Measurements from ENCODE around the gene CD83. TPM values are rescaled to one million over a fixed set of nuclear protein-coding genes. Genes with fewer than 3 reads are reported as not detected.

The CD83 gene
- total RNA-seq, 1 experiment from 2014 or later = 5.5 TPM

DNA sequence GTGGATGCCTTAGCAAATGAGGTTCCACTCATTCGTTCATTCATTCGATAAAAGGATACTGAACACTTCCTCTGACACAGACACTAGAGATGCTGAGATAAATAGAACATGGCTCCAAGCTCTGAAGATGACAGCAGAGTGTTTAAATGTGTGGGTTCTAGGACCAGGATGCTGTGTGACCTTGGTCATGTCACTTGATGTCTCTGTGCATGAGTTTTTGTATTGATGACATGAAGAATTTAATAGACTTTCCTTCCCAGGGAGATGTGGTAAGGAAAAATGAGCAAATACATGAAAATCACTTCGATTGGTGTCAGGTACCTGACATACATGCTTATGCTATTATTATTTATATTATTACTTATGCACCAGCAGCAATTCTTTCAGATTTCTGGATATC lies 34.3 kb upstream of the CD83 start (continued):
- TF ChIP-seq, protein P1, sequence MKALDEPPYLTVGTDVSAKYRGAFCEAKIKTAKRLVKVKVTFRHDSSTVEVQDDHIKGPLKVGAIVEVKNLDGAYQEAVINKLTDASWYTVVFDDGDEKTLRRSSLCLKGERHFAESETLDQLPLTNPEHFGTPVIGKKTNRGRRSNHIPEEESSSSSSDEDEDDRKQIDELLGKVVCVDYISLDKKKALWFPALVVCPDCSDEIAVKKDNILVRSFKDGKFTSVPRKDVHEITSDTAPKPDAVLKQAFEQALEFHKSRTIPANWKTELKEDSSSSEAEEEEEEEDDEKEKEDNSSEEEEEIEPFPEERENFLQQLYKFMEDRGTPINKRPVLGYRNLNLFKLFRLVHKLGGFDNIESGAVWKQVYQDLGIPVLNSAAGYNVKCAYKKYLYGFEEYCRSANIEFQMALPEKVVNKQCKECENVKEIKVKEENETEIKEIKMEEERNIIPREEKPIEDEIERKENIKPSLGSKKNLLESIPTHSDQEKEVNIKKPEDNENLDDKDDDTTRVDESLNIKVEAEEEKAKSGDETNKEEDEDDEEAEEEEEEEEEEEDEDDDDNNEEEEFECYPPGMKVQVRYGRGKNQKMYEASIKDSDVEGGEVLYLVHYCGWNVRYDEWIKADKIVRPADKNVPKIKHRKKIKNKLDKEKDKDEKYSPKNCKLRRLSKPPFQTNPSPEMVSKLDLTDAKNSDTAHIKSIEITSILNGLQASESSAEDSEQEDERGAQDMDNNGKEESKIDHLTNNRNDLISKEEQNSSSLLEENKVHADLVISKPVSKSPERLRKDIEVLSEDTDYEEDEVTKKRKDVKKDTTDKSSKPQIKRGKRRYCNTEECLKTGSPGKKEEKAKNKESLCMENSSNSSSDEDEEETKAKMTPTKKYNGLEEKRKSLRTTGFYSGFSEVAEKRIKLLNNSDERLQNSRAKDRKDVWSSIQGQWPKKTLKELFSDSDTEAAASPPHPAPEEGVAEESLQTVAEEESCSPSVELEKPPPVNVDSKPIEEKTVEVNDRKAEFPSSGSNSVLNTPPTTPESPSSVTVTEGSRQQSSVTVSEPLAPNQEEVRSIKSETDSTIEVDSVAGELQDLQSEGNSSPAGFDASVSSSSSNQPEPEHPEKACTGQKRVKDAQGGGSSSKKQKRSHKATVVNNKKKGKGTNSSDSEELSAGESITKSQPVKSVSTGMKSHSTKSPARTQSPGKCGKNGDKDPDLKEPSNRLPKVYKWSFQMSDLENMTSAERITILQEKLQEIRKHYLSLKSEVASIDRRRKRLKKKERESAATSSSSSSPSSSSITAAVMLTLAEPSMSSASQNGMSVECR (CRISPR knock-in tag; IDR thresholded peaks at IDR 0.05; ENCODE audit: borderline replicate concordance) = no peak
- TF ChIP-seq, protein P2, sequence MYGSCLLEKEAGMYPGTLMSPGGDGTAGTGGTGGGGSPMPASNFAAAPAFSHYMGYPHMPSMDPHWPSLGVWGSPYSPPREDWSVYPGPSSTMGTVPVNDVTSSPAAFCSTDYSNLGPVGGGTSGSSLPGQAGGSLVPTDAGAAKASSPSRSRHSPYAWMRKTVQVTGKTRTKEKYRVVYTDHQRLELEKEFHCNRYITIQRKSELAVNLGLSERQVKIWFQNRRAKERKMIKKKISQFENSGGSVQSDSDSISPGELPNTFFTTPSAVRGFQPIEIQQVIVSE (CRISPR knock-in tag; IDR thresholded peaks at IDR 0.05; ENCODE audit: borderline replicate concordance) = no peak
- TF ChIP-seq OVOL2 (CRISPR knock-in tag; IDR thresholded peaks at IDR 0.05; ENCODE audit: borderline replicate concordance) (no peak), NR1H2 (CRISPR knock-in tag; IDR thresholded peaks at IDR 0.05) (no peak), ESRRA (CRISPR knock-in tag; IDR thresholded peaks at IDR 0.05; ENCODE audit: borderline replicate concordance) (no peak), GTF2I (CRISPR knock-in tag; conservative IDR thresholded peaks at IDR 0.05) (no peak), ZNF396 (CRISPR knock-in tag; IDR thresholded peaks at IDR 0.05; ENCODE audit: borderline replicate concordance) (no peak), TEAD1 (CRISPR knock-in tag; IDR thresholded peaks at IDR 0.05) (no peak), NFATC4 (CRISPR knock-in tag; IDR thresholded peaks at IDR 0.05) (no peak)
- TF ChIP-seq, protein P3, sequence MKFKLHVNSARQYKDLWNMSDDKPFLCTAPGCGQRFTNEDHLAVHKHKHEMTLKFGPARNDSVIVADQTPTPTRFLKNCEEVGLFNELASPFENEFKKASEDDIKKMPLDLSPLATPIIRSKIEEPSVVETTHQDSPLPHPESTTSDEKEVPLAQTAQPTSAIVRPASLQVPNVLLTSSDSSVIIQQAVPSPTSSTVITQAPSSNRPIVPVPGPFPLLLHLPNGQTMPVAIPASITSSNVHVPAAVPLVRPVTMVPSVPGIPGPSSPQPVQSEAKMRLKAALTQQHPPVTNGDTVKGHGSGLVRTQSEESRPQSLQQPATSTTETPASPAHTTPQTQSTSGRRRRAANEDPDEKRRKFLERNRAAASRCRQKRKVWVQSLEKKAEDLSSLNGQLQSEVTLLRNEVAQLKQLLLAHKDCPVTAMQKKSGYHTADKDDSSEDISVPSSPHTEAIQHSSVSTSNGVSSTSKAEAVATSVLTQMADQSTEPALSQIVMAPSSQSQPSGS (CRISPR knock-in tag; IDR thresholded peaks at IDR 0.05; ENCODE audit: borderline replicate concordance, low read depth) = no peak
- TF ChIP-seq, protein P4, sequence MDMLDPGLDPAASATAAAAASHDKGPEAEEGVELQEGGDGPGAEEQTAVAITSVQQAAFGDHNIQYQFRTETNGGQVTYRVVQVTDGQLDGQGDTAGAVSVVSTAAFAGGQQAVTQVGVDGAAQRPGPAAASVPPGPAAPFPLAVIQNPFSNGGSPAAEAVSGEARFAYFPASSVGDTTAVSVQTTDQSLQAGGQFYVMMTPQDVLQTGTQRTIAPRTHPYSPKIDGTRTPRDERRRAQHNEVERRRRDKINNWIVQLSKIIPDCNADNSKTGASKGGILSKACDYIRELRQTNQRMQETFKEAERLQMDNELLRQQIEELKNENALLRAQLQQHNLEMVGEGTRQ (CRISPR knock-in tag; IDR thresholded peaks at IDR 0.05) = no peak

DNA sequence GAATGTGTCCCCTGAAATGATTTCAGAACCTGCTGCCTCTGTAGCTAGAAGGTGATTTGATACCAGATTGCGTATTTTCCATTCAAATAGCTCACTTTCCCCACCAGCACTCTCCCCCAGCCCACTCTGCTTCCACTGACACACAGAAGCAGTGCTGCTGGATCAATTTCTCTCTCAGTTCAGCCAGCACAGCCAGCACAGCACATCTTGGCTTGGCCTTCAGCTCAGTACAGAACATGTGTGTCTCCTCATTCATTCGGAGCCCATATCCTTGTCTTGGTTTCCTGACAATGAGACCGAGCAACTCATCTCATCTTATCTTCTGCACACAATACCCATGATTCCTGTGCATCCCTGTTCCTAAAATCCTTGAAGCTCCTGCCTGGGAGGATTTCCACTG lies 33.8 kb upstream of the CD83 start:
- Mint-ChIP-seq H3K27ac (no peak overlapping the region), H3K4me3 (no peak overlapping the region), H3K9me3 (no peaks in the 10 kb centered on the region), H3K4me1 (peaks cover 24% of the 10 kb centered on the region), H3K36me3 (no peaks in the 10 kb centered on the region), H3K27me3 (ENCODE audit: low read depth) (no peaks in the 10 kb centered on the region; the same call in 1 of the 2 replicates)
- no peak for DNase-seq (ENCODE audit: low spot score)
- CTCF ChIA-PET = interaction anchor here (2.4 to 2.7 kb wide), 2 partner anchors 18 to 175 kb away, joined by 10 to 14 read pairs; no protein-coding TSS in a partner anchor
- no peak for ATAC-seq
- POLR2A ChIA-PET = interaction anchor here (0.6 kb wide), 1 partner anchor 661 kb away, joined by 3 read pairs; no protein-coding TSS in a partner anchor
- TF ChIP-seq ZNF219 (CRISPR knock-in tag; IDR thresholded peaks at IDR 0.05; ENCODE audit: borderline replicate concordance) = no peak
- TF ChIP-seq CBFB (CRISPR knock-in tag; IDR thresholded peaks at IDR 0.05; ENCODE audit: low read depth) = no peak
- TF ChIP-seq, protein P5, sequence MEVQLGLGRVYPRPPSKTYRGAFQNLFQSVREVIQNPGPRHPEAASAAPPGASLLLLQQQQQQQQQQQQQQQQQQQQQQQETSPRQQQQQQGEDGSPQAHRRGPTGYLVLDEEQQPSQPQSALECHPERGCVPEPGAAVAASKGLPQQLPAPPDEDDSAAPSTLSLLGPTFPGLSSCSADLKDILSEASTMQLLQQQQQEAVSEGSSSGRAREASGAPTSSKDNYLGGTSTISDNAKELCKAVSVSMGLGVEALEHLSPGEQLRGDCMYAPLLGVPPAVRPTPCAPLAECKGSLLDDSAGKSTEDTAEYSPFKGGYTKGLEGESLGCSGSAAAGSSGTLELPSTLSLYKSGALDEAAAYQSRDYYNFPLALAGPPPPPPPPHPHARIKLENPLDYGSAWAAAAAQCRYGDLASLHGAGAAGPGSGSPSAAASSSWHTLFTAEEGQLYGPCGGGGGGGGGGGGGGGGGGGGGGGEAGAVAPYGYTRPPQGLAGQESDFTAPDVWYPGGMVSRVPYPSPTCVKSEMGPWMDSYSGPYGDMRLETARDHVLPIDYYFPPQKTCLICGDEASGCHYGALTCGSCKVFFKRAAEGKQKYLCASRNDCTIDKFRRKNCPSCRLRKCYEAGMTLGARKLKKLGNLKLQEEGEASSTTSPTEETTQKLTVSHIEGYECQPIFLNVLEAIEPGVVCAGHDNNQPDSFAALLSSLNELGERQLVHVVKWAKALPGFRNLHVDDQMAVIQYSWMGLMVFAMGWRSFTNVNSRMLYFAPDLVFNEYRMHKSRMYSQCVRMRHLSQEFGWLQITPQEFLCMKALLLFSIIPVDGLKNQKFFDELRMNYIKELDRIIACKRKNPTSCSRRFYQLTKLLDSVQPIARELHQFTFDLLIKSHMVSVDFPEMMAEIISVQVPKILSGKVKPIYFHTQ (CRISPR knock-in tag; IDR thresholded peaks at IDR 0.05) = no peak
- TF ChIP-seq TEAD1 (CRISPR knock-in tag; IDR thresholded peaks at IDR 0.05) = no peak
- TF ChIP-seq, protein P6, sequence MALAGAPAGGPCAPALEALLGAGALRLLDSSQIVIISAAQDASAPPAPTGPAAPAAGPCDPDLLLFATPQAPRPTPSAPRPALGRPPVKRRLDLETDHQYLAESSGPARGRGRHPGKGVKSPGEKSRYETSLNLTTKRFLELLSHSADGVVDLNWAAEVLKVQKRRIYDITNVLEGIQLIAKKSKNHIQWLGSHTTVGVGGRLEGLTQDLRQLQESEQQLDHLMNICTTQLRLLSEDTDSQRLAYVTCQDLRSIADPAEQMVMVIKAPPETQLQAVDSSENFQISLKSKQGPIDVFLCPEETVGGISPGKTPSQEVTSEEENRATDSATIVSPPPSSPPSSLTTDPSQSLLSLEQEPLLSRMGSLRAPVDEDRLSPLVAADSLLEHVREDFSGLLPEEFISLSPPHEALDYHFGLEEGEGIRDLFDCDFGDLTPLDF (CRISPR knock-in tag; IDR thresholded peaks at IDR 0.05) = no peak
- TF ChIP-seq, protein P7, sequence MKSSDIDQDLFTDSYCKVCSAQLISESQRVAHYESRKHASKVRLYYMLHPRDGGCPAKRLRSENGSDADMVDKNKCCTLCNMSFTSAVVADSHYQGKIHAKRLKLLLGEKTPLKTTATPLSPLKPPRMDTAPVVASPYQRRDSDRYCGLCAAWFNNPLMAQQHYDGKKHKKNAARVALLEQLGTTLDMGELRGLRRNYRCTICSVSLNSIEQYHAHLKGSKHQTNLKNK (CRISPR knock-in tag; IDR thresholded peaks at IDR 0.05) = no peak
- TF ChIP-seq, protein P8, sequence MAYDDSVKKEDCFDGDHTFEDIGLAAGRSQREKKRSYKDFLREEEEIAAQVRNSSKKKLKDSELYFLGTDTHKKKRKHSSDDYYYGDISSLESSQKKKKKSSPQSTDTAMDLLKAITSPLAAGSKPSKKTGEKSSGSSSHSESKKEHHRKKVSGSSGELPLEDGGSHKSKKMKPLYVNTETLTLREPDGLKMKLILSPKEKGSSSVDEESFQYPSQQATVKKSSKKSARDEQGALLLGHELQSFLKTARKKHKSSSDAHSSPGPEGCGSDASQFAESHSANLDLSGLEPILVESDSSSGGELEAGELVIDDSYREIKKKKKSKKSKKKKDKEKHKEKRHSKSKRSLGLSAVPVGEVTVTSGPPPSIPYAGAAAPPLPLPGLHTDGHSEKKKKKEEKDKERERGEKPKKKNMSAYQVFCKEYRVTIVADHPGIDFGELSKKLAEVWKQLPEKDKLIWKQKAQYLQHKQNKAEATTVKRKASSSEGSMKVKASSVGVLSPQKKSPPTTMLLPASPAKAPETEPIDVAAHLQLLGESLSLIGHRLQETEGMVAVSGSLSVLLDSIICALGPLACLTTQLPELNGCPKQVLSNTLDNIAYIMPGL (CRISPR knock-in tag; IDR thresholded peaks at IDR 0.05) = no peak
- no peak for TF ChIP-seq NR2C2 (CRISPR knock-in tag; IDR thresholded peaks at IDR 0.05)
- TF ChIP-seq ELF4 (CRISPR knock-in tag; IDR thresholded peaks at IDR 0.05; ENCODE audit: low read depth) = no peak
- TF ChIP-seq, protein P9, sequence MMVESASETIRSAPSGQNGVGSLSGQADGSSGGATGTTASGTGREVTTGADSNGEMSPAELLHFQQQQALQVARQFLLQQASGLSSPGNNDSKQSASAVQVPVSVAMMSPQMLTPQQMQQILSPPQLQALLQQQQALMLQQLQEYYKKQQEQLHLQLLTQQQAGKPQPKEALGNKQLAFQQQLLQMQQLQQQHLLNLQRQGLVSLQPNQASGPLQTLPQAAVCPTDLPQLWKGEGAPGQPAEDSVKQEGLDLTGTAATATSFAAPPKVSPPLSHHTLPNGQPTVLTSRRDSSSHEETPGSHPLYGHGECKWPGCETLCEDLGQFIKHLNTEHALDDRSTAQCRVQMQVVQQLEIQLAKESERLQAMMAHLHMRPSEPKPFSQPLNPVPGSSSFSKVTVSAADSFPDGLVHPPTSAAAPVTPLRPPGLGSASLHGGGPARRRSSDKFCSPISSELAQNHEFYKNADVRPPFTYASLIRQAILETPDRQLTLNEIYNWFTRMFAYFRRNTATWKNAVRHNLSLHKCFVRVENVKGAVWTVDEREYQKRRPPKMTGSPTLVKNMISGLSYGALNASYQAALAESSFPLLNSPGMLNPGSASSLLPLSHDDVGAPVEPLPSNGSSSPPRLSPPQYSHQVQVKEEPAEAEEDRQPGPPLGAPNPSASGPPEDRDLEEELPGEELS (CRISPR knock-in tag; IDR thresholded peaks at IDR 0.05) = no peak

Data from WTC11 (cell line).